ENCODE data around the gene BMPER. TPM values are rescaled to one million over a fixed set of nuclear protein-coding genes. Genes with fewer than 3 reads are reported as not detected.

BMPER gene
- total and polyA plus RNA-seq, 10 of the 15 experiments (the other 5 are each of a cell fraction or from before 2014, with no cell fraction given) = 0.02 to 0.08 TPM; not detected in 8

- Histone ChIP-seq H3K4me3 (no peak overlapping the region), H2AFZ (ENCODE audit: control insufficient read depth, low read depth, low read length) (no peak overlapping the region), H3K79me2 (ENCODE audit: control insufficient read depth, insufficient read depth, low read length) (no peaks in the 10 kb centered on the region), H3K4me1 (ENCODE audit: control insufficient read depth, insufficient read depth, low read length) (no peaks in the 10 kb centered on the region), H3K9ac (ENCODE audit: control insufficient read depth, insufficient read depth, low read length) (no peak overlapping the region), H3K27me3 (replicated peaks in 1 of 2; ENCODE audit: control insufficient read depth in 2 of 2, insufficient read depth in 2 of 2, low read length in 1 of 2) (no peaks in the 10 kb centered on the region), H3K9me3 (replicated peaks; ENCODE audit: control insufficient read depth, insufficient read depth, low read length) (no peaks in the 10 kb centered on the region), H4K20me1 (ENCODE audit: control insufficient read depth, insufficient read depth) (no peaks in the 10 kb centered on the region), H3K36me3 (ENCODE audit: control insufficient read depth in 2 of 2, insufficient read depth in 2 of 2, low read length in 1 of 2) (no peaks in the 10 kb centered on the region), H3K27ac (ENCODE audit: control insufficient read depth, insufficient read depth) (no peak overlapping the region), H3K4me2 (ENCODE audit: control insufficient read depth, insufficient read depth) (no peak overlapping the region)
- ChIA-PET CTCF (no interaction called here), RAD21 (ENCODE audit: unreplicated experiment) (no interaction called here), SMC1A (ENCODE audit: uncharacterized antibody, unreplicated experiment) (interaction anchor here (1.2 kb wide), 1 partner anchor 22 kb away, joined by 4 read pairs; no protein-coding TSS in a partner anchor), POLR2A (no interaction called here)
- DNase-seq (ENCODE audit: low read depth, low spot score) (no peak), ATAC-seq (no peak), FAIRE-seq (no peak)
- no peak for TF ChIP-seq POLR2AphosphoS5 (IDR thresholded peaks at IDR 0.05; ENCODE audit: low read length)
- no peak for TF ChIP-seq CREB1 (IDR thresholded peaks at IDR 0.05; ENCODE audit: low read depth)
- TF ChIP-seq RB1 (IDR thresholded peaks at IDR 0.05; ENCODE audit: borderline replicate concordance) = no peak
- TF ChIP-seq USF1 (IDR thresholded peaks at IDR 0.05; ENCODE audit: borderline replicate concordance, extremely low read length, insufficient read depth, low read depth, low read length) = no peak
- in situ Hi-C loops (cut with MboI) (no loop called here), intact Hi-C loops (cut with micrococcal nuclease; ENCODE audit: unreplicated experiment) (no loop called here)
- 0% methylated on average over 2 of the region's 2 CpGs for WGBS (ENCODE audit: insufficient coverage, insufficient replicate concordance, low lambda C conversion rate, missing lambda C conversion rate)
- no TSS peak for BruUV-seq (replicated peaks)
These were observed 282.5 kb downstream of the BMPER start for GRCh38 chr7:34187798-34188307.

- ChIA-PET POLR2A (no interaction called here), SMC1A (ENCODE audit: uncharacterized antibody, unreplicated experiment) (no interaction called here), RAD21 (ENCODE audit: unreplicated experiment) (no interaction called here), CTCF (no interaction called here)
- Histone ChIP-seq H3K4me2 (ENCODE audit: control insufficient read depth, insufficient read depth) (no peak overlapping the region), H3K4me1 (ENCODE audit: control insufficient read depth, insufficient read depth, low read length) (no peaks in the 10 kb centered on the region), H3K27me3 (replicated peaks in 1 of 2; ENCODE audit: control insufficient read depth in 2 of 2, insufficient read depth in 2 of 2, low read length in 1 of 2) (no peaks in the 10 kb centered on the region), H3K79me2 (ENCODE audit: control insufficient read depth, insufficient read depth, low read length) (no peaks in the 10 kb centered on the region), H4K20me1 (ENCODE audit: control insufficient read depth, insufficient read depth) (no peaks in the 10 kb centered on the region), H3K36me3 (ENCODE audit: control insufficient read depth in 2 of 2, insufficient read depth in 2 of 2, low read length in 1 of 2) (no peaks in the 10 kb centered on the region), H3K4me3 (no peak overlapping the region), H2AFZ (ENCODE audit: control insufficient read depth, low read depth, low read length) (no peak overlapping the region), H3K9ac (ENCODE audit: control insufficient read depth, insufficient read depth, low read length) (no peak overlapping the region), H3K9me3 (replicated peaks; ENCODE audit: control insufficient read depth, insufficient read depth, low read length) (no peaks in the 10 kb centered on the region), H3K27ac (ENCODE audit: control insufficient read depth, insufficient read depth) (no peak overlapping the region)
- no peak for DNase-seq (ENCODE audit: low read depth, low spot score)
- FAIRE-seq = no peak
- in situ Hi-C loops (cut with MboI) (no loop called here), intact Hi-C loops (cut with micrococcal nuclease; ENCODE audit: unreplicated experiment) (no loop called here)
- ATAC-seq = no peak
- no TSS peak for BruUV-seq (replicated peaks)
- WGBS (ENCODE audit: insufficient coverage, insufficient replicate concordance, low lambda C conversion rate, missing lambda C conversion rate) = 27% methylated on average over 3 of the region's 3 CpGs
- TF ChIP-seq ZNF622 (IDR thresholded peaks at IDR 0.05) (no peak), SP1 (IDR thresholded peaks at IDR 0.05; ENCODE audit: low read depth, low read length) (no peak), TBL1XR1 (IDR thresholded peaks at IDR 0.05; ENCODE audit: low read depth, low read length) (no peak), CBX5 (IDR thresholded peaks at IDR 0.05; ENCODE audit: low read depth) (no peak), CREB1 (IDR thresholded peaks at IDR 0.05; ENCODE audit: low read depth) (no peak), RELB (IDR thresholded peaks at IDR 0.05; ENCODE audit: low read depth) (no peak)
These were observed 283.7 kb downstream of the BMPER start for GRCh38 chr7:34189031-34189430.
